IPS DF 4.7 (cell line): ENCODE data around the gene TIGD2.

Source experiments
- DNase-seq: peaks from one replicate; pipeline ENCODE4 v3.0.0-alpha.2; 2013; ENCODE audit warnings: low spot score; ENCODE audit errors: extremely low read depth

The TIGD2 gene

GRCh38 chr4:89161841-89162240 is 50.5 kb downstream of the TIGD2 start:
- no peak for DNase-seq

- DNase-seq = no peak
Observed at GRCh38 chr4:89162496-89162895, 51.2 kb downstream of the TIGD2 start.

GRCh38 chr4:89162987-89163386 is 51.7 kb downstream of the TIGD2 start:
- DNase-seq = no peak

GRCh38 chr4:89164400-89164799 is 53.1 kb downstream of the TIGD2 start:
- DNase-seq = no peak
